AG04450 (cell line): ENCODE measurements around the gene DSG2. TPM values are rescaled to one million over a fixed set of nuclear protein-coding genes. Genes with fewer than 3 reads are reported as not detected.
A peak's percentile ranks its signal among the peaks of the same experiment; 100 is the strongest.

Source experiments
- CTCF ChIA-PET: fragments of 300-600, 350-600 bp; formaldehyde crosslinking; extraction: SDS; loops from one replicate; lab custom pipeline; 2022; ENCODE audit warnings: antibody characterized with exemption, inconsistent platforms; lab: Charles Lee
- POLR2A ChIA-PET: fragments of 350-600 bp; formaldehyde crosslinking; extraction: SDS; loops from one replicate; lab custom pipeline; 2021; ENCODE audit warnings: antibody characterized with exemption, inconsistent platforms; lab: Yijun Ruan, JAX
- DNase-seq: peaks from one replicate; pipeline ENCODE4 v3.0.0-alpha.2; 2011; ENCODE audit warnings: low read depth, low spot score
- H3K27ac ChIP-seq: one replicate; pipeline ENCODE4 v1.5.1; 2012; ENCODE audit warnings: low read depth, low read length, control low read depth
- H3K27me3 ChIP-seq: one replicate; pipeline ENCODE4 v1.6.0; 2012; ENCODE audit warnings: low read length; ENCODE audit not compliant: control insufficient read depth, insufficient read depth
- H3K4me3 ChIP-seq: 2 replicates; pipeline ENCODE4 v1.5.1; 2011; ENCODE audit warnings: mild to moderate bottlenecking, low read depth, low read length, control low read depth
- H3K9me3 ChIP-seq: 2 replicates; pipeline ENCODE4 v1.5.1; 2012; ENCODE audit warnings: low read length; ENCODE audit not compliant: control insufficient read depth, insufficient read depth
- polyA plus RNA-seq: library from polyadenylated mRNA; depleted of rRNA; stranded (reverse); fragments of >200 nt; gene quantifications from 2 replicates; pipeline ENCODE4 v1.2.3, GENCODE V29; 2011
- TF ChIP-seq, protein P1 (sequence below): IDR thresholded peaks from 2 replicates; pipeline ENCODE4 v1.5.1; 2011; ENCODE audit warnings: low read depth, low read length, control low read depth, inconsistent platforms

DSG2 gene
- polyA plus RNA-seq, 1 experiment: 0.84 TPM

DNA sequence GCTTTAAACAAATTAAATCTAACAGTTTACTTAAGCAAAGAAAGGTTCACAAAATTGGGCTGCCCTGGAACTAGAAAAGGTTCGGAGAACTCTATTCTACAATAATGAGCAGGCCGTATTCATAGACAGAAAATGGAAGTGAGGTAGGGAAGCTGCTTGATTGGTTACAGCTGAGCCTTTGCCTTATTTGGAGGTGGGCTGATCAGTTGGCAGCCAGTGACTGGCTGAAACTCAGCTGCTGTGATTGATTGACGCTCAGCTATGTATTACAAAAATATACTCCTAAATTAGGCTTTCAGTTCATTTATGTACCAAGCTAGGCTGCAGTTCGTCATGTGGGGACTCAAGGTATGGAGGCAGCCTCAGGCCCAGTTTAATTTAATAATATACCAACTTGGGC lies 51.4 kb downstream of the DSG2 start:
- ChIA-PET CTCF (interaction anchor here (0.6 kb wide), 1 partner anchor 437 kb away, joined by 5 read pairs; no protein-coding TSS in a partner anchor), POLR2A (no interaction called here)
- Histone ChIP-seq H3K27ac (no peak overlapping the region), H3K4me3 (no peak overlapping the region), H3K9me3 (no peaks in the 10 kb centered on the region), H3K27me3 (no peaks in the 10 kb centered on the region)
- DNase-seq: no peak
- TF ChIP-seq, protein P1, sequence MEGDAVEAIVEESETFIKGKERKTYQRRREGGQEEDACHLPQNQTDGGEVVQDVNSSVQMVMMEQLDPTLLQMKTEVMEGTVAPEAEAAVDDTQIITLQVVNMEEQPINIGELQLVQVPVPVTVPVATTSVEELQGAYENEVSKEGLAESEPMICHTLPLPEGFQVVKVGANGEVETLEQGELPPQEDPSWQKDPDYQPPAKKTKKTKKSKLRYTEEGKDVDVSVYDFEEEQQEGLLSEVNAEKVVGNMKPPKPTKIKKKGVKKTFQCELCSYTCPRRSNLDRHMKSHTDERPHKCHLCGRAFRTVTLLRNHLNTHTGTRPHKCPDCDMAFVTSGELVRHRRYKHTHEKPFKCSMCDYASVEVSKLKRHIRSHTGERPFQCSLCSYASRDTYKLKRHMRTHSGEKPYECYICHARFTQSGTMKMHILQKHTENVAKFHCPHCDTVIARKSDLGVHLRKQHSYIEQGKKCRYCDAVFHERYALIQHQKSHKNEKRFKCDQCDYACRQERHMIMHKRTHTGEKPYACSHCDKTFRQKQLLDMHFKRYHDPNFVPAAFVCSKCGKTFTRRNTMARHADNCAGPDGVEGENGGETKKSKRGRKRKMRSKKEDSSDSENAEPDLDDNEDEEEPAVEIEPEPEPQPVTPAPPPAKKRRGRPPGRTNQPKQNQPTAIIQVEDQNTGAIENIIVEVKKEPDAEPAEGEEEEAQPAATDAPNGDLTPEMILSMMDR: no peak

DNA sequence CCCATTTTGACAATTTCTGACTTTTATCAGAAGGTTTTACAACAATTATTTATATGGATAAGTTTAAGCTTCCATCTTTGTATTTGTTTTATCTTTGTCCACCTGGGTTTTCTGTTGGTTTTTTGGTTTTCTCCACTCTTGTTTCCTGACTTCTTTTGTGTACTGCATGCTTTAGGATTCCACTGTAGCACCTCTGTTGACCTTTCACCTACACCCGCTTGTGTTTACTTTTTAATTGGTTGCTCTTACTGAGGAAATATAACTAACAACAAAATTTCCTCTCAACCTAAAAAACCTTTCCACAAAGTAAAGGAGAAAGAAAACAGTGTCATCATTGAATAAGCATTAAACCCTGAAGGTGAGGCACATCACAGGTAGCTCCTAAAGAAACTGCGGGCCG lies 53.9 kb downstream of the DSG2 start:
- Histone ChIP-seq H3K27me3 (no peaks in the 10 kb centered on the region), H3K27ac (no peak overlapping the region), H3K4me3 (no peak overlapping the region), H3K9me3 (no peaks in the 10 kb centered on the region)
- TF ChIP-seq, protein P1: no peak
- DNase-seq: no peak
- ChIA-PET CTCF (no interaction called here), POLR2A (no interaction called here)

DNA sequence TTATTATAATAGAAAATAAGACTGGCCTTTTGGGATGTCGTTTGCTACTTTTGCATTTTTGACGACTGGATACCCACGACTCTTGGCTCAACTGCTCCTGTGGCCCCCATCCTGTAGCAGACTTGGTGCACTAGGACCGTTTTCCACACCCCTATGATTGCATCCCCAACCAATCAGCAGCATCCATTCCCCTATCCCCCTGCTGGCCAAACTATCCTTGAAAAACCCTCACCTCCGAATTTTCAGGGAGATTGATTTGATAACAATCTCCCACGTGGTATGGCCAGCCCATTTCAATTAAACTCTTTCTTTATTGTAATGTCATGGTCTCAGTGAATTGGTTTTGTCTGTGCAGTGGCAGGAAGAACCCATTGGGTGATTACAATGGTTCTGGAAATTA lies 55.8 kb downstream of the DSG2 start:
- Histone ChIP-seq H3K9me3 (no peaks in the 10 kb centered on the region), H3K27me3 (no peaks in the 10 kb centered on the region), H3K4me3 (no peak overlapping the region), H3K27ac (no peak overlapping the region)
- DNase-seq: no peak
- ChIA-PET CTCF (interaction anchor here (0.8 to 1.9 kb wide), 4 partner anchors 169 to 425 kb away, joined by 3 to 8 read pairs (median 4); no protein-coding TSS in a partner anchor), POLR2A (no interaction called here)
- TF ChIP-seq, protein P1: no peak

DNA sequence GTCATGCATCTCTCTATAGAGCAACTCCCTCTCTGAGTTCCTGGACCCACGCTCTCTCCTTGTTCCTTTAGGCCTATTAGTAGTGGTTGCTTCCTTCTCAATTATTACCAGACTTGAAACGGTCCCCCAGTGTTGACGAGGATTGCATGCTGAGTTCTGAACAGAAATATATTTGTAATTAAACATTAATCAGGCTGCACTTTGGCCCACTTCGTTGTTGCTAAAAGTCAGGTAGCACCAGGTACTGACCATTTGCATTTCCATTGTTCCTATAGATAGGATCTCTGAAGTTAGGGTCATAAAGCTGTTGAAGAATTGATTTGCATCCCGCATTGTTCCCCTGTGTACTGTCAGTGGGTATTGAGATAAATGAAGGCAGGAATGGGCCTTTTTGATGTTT lies 56.8 kb downstream of the DSG2 start:
- Histone ChIP-seq H3K4me3 (no peak overlapping the region), H3K27me3 (no peaks in the 10 kb centered on the region), H3K27ac (no peak overlapping the region), H3K9me3 (no peaks in the 10 kb centered on the region)
- DNase-seq: no peak
- ChIA-PET CTCF (interaction anchor here (1.0 to 3.3 kb wide), 4 partner anchors 9 to 424 kb away, joined by 3 to 24 read pairs (median 5); no protein-coding TSS in a partner anchor), POLR2A (no interaction called here)
- TF ChIP-seq, protein P1: no peak

DNA sequence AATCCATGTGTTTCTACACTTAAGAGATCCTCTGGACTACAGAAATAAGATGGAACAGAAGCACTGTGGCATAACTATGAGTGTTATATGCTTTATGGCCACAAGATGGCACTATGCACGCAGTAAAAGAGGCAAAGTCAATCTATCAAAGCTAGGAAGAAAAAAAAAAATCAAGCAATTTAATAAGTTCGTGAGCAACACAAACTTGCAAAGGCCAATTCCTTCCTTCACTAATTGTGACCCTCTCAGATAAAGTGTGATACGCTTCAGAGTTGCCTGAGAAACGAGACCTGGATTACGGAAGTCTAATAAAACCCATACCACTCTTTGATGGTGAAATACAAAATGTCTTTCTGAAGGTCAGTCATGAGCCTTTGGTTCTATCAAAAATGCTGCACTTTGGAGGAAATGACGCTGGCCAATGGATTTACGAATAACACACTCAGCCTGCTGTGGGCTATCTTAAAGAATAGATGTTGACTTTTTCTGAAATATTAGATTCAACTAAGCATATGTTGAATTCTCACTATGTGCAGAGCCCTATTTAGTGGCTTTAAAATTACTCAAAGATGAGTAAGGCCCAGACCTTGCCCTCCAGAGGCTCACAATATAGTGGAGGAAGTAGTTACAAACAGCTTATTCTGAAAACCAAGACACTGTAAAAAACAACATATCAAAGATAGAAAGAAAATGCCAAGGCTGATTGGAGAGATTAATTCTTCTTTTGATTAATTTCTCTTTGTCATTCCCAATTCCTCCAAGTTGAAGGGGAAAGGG lies 58.2 kb downstream of the DSG2 start:
- DNase-seq: peak; percentile 16
- POLR2A ChIA-PET: no interaction called here
- Histone ChIP-seq H3K27ac (no peak overlapping the region), H3K4me3 (no peak overlapping the region), H3K27me3 (no peaks in the 10 kb centered on the region), H3K9me3 (no peaks in the 10 kb centered on the region)
- CTCF ChIA-PET: interaction anchor here (0.7 to 3.3 kb wide), 10 partner anchors 10 to 421 kb away, joined by 3 to 24 read pairs (median 4); no protein-coding TSS in a partner anchor
- TF ChIP-seq, protein P1: peak; percentile 81
